Right hindlimb (tissue), 1 donor: ENCODE data around the gene NTSR1.

ENCODE experiments used
- DNase-seq: peaks from one replicate; pipeline ENCODE4 v3.0.0-alpha.2; 2018

Gene NTSR1

DNA sequence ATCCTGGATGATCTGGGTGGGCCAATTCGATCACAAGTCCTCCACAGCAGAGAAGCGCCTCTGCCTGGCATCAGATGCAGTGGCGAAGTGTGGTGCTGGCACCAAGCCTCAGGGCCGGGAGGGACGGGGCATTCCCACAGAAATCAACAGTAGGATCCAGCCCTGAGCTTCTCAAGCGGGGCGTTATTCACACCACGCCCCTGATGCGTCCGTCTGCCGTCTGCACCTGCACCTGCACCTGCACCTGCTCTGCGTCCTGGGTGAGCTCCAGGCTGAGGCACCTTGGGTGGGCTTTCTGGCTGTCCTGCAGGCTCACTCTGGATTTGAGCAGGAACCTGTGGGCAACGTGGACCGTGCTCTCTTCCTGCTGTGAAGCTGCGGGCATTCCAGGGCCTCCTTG is 13.8 kb upstream of the NTSR1 start:
- no peak for DNase-seq

DNA sequence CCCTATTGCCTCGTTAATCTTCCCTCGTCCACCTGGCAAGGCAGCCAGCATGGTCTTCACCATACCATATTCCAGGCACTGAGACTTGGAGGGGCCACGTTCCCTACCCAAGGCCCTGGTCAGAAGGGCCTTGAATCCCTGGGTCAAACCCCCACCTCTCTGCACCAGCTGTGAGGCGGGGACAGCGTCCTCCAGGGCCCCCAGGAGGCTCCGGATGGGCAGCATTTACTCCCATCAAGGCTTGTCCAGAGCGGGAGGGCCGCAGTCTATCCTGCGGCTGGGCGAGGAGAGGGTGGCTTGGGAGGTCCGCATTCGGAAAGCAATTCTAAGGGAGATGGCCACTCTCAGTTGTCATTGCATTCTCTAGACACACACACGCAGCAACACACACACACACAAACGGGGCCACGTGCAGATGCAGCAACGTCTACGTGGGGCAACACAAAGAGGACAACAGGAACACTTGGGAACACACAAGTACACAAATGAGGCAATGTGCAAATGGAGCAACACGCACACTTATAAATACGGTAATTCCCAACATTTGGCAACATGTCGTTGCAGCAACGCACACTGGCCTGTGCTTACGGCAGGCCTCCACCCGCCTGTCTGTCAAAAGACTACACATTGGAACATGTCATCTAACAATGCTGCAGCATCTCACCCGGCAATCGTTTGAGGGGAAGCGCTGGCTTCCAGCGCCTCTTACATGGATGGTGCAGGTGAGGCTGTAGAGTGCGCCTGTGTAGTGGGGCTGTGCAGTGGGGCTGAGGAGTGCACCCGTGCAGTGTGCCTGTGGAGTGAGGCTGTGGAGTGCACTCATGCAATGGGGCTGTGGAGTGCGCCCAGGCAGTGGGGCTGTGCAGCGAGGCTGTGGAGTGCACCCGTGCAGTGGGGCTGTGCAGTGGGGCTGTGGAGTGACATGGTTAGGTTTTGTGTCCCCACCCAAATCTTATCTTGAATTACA is 12.9 kb upstream of the NTSR1 start:
- DNase-seq: no peak

DNA sequence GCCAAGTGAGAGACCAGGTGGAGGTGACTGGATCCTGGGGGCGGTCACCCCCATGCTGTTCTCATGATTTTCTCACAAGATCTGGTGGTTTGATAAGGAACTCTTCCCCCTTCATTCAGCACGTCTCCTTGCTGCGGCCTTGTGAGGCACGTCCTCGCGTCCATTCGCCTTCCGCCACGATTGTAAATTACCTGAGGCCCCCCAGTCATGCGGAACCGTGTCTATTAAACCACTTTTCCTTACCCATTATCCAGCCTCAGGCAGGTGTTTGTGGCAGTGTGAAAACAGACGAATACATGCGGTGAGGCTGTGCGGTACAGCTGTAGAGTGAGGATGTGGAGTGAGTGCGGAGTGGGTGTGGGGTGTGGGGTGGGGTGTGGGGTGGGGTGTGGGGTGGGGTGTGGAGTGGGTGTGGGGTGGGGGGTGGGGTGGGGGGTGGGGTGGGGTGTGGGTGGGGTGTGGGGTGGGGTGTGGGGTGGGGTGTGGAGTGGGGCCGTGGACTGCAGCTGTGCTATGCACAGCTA is 12.1 kb upstream of the NTSR1 start:
- DNase-seq: no peak

DNA sequence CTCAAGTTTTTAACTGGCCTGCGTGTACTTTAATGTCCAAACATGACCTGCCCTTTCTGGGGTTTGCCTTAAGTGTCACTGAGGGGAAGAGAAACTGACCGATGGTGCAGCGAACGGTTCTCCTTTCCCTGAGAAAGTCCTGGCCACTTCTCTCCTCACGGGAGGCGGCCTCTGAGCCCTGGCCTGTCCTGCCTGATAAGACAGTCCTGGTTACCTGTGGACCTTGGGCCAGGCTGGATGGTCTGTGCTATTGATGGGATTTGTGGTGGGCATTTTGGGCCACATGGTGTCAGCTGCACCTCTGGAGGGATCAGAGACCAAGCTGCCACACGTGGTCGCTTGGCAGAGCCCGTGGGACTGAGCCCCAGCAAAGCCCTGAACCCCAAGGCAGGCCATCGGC is 11.6 kb upstream of the NTSR1 start:
- no peak for DNase-seq

DNA sequence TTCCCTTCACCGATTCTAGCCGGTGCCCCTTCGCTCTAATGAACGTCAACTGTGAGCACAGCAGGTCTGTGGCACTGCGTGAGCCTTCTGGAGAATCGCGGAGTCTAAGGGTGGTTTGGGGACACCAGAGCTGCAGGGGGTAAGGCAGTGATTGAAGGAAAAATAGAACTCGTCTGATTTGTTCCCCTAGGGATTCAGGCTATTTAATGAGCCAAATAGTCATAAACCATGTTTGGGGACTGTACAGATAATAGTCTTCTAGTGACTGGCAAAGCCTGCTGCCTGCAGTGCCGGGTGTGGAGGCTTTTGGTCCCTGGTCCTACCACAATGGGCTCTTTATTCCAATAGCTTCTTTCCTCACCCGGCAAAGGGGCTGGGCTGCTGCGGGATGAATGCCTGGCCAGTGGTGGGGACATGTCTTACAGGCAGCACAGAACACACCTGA is 11.1 kb upstream of the NTSR1 start:
- DNase-seq: no peak

- no peak for DNase-seq
These were observed 10.4 kb upstream of the NTSR1 start for GRCh38 chr20:62698231-62698630.

- no peak for DNase-seq
These were observed 9.3 kb upstream of the NTSR1 start for GRCh38 chr20:62699296-62699695.

GRCh38 chr20:62699741-62700140 is 8.9 kb upstream of the NTSR1 start:
- no peak for DNase-seq

GRCh38 chr20:62700261-62700930 is 8.2 kb upstream of the NTSR1 start:
- no peak for DNase-seq

DNA sequence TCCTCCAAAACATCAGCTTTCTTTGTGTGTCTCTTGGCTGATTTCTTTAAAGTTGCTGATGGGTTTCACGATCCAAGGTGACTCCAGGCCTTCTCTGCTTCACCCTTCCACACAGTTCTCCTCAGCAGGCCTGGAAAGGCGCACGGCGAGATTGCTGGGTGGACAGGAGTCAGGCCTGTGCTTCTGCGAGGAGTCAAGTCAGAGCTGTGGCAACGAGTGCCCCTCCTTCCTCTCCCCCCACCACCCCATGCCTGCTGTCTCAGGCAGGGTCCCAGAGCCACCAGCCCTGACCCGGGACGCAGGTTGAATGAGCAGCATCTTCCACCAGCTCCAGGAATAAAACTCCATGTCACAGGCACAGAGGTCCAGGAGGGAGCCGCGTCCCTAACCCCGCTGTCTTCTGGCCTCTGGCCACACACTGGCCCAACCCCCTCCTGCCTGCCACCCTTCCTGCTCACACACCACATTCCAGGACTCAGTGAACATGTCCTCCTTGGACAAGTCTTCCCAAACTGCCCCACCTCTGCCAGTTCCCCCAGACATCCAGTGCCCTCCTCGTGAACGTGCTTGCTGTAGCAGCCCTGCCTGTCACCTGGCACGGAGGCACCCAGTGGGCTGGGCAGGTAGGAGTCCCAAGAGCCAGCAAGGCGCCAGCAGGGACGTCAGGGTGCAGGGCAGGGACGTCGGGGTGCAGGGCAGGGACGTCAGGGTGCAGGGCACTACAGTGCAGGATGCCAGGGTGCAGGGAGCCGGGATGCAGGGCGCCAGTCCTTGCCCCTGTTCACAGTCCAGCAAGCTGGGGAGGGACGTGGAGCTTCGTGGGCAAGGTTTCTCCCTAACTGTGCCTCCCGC is 7.2 kb upstream of the NTSR1 start:
- DNase-seq: no peak

DNA sequence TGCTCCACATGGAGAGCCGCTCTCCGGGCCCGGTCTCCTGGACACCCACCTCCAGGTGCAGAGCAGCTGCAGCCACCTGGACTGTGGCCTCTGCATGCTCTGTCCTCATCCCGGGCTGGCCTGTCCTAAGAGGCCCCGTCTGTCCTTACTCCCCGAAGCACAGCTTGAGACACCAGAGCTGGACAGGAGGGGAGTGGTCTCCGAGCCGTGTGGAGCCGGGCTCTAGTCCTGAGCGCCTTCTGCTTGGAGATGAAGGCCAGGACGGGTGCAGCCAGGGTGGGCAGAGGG is 6.7 kb upstream of the NTSR1 start:
- no peak for DNase-seq

DNA sequence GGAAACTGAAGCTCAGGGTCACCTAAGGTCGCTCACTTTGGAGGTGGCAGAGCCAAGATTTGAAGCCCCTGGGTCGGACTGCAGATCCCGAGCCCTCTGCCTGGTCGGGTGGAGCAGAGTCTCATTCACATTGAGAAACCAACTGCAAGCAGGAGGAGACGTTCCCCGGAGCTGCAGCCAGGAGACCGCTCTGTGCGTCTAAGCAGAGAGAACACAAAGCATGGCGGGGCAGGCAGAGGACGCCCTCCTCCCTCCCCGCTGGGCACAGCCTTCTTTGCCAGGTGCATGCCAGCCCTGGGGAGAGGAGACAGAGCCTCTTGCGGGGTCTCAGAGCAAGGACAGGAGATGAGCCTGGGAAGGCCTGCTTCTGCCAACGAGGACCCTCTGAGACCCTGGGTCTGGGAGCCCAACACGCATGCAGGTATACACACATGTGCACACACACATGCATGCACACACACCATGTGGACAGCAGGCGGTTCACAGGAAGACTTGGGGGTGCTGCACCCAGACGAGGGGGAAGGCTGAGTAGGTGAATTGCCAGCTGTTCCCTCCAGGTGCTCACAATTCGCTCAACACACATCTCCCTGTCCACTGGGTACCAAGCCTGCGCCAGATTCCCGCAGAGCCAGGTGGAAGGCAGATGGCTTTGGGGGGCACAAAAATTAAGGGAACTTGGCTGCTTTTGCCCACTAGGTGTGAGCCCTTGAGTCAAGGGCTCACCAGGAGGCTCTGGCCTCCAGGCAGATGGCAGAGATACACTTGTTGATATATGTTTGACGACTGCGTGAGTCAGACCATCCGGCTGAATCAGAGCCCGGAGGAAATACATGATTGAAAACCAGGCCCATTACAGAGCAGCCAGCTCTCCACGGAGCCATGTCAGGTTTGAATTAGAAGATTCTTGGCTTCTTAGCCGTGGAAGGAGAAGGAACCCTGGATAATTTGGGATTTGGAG is 5.5 kb upstream of the NTSR1 start:
- DNase-seq: no peak

GRCh38 chr20:62703853-62704228 is 4.8 kb upstream of the NTSR1 start:
- no peak for DNase-seq

DNA sequence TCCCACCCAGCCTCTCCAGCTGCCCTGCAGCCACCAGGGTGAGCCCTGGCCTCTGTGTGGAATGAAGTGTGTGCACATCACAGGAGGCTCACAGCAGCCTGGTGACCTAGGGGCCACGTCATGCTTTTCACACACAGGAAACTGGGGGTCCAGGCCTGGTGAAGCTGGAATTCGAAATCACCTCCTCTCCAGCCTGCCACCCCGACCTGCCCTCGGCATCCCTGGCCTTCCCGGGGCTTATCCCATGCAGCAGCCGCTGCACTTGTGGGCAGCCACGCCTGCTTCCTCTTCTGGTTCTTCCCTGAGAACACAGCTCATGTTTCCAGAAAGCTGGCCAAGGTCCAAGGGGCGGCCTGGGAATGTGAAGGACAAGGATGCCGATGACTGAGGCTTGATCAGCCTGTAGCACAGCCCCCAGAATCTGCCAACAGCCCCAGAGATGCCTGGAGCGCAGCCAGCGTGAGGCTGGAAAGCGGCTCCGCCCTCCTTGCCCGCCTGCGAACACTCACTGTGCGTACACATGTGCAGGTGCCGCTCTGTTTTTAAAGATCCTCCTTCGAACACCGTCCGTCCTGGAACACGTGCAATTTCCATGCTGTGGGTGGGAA is 4.2 kb upstream of the NTSR1 start:
- peak; percentile 95 for DNase-seq

- no peak for DNase-seq
These were observed 3.0 kb upstream of the NTSR1 start for GRCh38 chr20:62705627-62706026.

DNA sequence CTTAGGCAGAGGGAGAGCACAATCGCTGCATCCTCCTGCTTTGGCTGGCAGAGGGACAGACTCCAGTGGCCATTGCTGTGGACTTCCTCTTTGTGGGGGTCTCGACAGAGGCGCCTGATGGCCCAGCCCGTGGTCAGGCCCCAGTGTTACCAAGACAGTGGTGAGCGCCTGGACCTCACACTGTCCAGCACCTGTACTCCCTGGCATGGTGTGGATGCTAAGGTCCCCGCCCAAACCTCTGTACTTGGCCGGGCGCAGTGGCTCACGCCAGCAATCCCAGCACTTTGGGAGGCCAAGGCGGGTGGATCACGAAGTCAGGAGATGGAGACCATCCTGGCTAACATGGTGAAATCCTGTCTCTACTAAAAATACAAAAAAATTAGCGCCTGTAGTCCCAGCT is 2.3 kb upstream of the NTSR1 start:
- no peak for DNase-seq

DNA sequence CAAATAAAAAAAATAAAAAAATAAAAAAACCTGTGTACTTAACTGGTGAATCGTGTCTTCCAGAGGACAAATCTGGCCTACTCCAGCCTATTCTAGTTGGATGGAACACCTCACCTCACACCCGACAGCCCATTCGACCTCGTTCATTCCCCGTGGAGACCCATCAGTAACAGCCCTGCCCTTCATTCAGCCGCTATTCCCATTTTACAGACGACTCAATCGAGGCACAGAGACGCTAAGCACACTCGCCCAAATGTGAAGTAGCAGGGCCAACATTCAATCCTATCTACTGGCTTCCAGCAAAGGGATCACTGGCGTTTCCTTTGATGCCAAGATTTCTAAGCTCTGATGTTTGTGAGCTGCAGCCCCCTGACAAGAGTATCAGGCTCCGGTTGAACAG is 1.8 kb upstream of the NTSR1 start:
- DNase-seq: no peak

DNA sequence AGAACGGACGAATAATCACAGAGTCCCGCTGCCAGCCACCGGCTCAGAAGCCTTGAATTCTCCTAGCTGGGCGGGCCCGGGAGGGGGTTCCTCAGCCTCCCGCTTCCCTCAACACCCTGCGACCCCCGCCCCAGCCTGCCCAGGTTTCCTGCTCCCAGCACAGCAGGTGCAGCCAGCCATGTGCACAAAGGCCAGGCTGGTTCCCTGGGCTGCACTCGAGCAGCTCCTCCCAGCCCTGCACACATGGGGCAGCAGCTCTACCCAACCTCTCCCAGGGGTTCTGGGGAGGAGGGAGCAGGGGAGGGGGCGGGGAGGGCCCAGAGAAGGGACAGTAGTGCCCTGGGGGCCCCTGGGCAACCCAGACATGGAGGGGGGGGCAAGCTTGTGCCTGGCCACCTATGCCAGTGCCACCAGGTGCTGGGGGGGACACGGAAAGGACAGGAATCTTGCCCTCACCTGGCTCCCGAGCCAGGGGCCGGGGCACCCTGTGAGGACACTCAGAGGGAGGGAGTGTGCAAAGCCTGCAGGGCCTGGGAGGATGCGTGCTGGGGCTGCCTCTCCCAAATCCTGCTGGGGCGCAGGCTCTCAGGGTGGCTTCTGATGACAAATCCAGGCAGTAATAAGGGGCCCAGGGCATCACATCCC is 1.2 kb upstream of the NTSR1 start:
- no peak for DNase-seq

GRCh38 chr20:62707921-62708521 is 615 bp upstream of the NTSR1 start:
- DNase-seq: no peak

GRCh38 chr20:62709537-62709905 is 885 bp downstream of the NTSR1 start:
- no peak for DNase-seq
